Measurements from ENCODE around the gene WDFY4.
A peak's percentile ranks its signal among the peaks of the same experiment; 100 is the strongest.

The WDFY4 gene

DNA sequence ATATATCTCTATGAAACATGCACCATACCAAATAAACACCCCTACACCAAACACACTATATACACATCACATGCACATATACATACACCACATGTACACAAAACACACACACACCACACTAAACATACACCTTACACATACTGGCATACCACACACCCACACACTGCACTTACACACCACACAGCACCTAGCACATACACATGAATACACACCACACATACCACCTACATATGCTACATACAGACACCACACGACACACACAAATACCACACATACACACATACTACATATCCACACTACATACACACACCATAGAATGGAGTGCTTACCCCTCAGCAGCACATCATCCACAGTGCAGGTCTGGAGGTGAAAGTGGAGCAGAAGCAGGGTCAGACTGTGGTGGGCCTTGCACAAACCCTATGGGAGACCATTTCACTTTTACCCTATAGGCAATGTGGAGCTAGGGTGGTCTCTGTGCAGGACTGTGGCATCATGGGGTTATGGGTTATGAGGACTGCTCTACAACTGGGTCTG, 64.6 kb downstream of the WDFY4 start:
- DNase-seq: no peak

DNA sequence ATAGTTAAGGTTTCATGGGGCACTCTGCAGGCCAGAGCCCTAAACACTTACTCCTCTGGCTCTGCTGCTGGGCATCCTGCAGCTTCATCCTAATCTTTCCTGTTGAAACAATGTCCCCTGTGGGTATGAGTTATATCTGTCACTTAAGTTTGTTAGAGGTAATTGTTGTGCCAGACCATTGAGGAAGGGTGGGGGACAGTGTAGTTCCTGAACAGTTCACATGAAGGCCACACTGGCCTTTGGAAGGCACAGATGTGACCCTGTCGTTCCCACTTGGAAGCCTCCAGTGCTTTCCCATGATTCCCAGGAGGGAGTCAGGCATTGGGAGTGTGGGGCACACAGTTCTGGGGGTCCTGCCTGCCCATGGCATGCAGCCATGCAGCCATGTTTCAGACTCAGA, 65.3 kb downstream of the WDFY4 start:
- no peak for DNase-seq

DNA sequence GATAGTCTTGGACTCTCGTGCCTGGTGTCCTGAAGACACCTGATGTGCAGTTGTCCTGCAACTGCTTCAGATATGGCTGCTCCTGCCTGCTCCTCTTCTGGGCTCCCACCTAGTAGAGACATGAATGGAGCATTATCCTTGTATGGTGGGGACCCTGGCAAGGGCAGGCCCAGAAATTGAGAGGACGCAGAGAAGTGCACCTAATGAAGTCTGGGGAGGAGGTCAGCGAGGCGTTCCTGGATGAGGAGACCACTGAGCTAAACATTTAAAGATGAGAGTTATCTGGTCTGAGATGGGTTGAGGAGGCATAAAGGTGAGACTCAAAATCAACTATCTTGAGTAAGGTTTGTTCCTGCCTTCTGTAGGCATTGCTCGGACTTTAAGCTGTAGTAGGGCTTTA, 66.3 kb downstream of the WDFY4 start:
- DNase-seq: no peak

DNA sequence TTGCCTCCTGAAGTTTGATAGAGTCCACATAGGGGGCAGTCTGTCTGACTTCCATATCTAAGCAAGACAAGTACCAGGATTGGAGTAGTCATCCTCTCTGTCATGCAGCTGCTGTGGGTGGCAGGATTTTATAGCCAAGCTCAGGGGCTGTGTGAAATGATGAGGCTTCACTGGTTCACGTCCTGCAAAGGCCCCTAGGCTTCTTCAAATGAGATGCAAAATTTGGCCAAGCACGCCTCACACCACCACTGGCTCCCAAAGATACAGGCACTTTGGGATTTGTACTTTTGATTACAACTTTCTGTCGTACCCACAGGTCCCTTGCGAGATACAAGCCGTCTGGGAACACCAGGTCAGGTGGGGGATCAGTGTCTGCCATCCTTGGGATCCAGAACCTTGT, 67.1 kb downstream of the WDFY4 start:
- no peak for DNase-seq

DNA sequence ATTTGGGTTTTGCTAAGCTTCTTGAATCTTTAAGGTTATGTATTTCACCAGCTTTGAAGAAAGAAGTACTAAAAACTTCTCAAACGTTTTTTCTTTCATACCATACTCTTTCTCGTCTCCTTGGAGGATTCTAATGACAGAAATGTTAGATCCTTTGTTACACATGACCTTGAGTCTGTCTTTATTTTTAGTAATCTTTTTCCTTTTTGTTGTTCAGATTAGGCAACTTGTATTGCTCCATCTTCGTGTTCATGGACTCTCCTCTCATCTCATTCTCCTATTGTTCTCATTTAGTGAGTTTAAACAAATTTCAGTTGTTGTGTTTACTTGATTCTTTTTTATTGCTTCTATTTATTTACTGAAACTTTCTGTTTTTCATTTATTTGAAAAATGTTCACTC, 73.7 kb downstream of the WDFY4 start:
- peak in 3 of 4 experiments; percentile 13 to 71 (median 63) for DNase-seq

DNA sequence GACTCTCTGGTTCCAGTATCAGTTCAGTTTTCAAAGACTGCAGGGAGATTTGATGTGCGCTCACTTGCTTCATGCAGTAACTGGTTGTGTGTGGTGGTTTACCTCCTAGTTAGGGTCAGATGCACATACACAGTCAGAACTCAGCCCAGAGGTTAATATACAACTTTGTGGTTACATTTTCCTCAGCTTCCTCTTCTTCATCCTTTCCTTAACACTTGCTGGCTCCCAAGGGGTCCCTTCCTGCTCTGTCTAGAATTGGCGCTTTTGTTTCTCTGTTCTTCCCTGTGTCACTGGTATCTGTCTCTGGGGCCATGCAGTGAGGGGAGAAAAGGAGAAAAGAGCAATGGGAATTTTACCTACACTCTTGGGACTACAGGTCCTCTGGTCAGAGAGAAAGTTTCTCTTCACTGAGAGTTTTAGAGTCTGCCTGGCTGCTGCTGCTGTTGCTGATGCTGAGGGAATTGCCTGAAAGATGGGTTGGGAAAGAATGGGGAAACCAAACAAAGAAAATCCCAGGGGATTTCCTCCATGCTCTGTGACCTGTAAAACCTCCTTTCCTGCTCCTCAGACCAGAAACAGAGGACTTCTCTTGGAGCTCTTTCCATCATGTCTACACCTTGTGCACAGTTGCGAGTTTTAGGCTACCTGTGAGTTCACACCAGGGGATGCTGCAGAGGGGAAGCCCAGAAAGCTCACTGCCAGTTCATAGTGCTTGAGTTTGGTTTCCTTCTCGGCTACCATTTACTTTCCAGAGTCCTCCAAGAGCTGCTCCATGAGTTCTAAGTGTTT, 74.6 kb downstream of the WDFY4 start:
- peak in 1 of 4 experiments; percentile 17 for DNase-seq

DNA sequence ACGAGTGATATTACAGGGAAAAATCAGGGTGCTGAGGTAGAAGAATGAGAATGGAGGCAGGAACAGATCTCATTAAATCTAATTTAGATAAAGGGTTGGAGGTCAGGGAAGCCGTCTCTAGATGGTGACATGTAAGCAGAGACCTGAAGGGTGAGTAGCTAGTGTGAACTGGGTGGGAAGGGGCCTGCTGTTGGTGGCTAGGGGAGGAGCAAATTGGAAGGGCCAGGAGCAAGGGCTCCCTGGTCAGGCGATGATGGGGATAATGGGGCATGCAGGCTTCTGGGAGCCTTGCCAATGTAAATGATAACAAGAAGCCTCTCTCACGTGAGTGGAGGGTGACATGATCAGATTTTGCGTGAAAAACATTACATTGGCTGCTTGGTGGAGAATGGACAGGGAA, 76.3 kb downstream of the WDFY4 start:
- no peak for DNase-seq

DNA sequence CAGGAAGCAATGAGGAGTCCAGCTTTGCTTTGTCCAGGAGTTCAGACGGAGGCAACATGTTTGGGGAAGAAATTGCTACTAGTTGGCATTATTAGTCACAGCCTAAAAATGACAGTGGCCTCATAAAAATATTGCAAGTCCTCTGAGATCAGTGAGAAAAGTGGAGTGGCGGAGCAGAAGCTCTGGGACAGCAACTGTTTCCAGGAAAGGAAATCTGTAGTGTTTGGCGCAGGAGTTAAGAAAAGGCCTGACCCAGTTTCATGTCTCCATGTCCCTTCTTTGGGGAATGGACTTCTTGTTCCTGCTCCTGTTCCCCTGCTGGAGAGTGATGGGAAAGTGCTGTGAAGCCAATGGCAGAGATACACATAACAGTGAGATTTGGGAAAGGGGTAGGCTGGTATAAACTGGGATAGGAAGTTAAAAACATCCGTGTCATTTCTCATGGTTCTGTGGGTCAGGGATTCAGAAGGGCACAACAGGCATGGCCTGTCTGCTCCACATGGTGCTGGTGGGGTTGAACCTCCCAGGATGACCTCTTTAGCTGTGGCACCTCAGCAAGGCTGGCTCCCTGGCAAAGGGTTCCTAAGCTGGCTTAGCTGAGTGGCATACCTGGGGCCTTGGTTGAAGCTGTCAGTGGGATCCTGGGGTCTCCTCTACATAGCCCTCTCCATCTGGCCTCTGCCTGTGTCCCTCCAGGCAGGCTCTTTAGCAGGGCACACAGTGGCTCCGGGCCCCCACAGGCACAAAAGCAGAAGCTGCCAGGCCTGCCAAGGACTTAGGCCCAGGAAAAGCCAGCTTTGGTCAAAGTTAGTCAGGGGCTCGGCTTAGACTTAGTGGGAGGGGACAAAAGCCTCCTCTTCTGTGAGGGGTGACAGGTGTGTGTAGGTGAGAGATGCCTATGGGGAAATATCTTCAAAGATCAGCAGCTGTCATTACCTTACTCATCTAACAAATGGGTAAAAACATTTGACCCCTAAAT, 77.7 kb downstream of the WDFY4 start:
- DNase-seq: peak; percentile 47 to 83 (median 71)

DNA sequence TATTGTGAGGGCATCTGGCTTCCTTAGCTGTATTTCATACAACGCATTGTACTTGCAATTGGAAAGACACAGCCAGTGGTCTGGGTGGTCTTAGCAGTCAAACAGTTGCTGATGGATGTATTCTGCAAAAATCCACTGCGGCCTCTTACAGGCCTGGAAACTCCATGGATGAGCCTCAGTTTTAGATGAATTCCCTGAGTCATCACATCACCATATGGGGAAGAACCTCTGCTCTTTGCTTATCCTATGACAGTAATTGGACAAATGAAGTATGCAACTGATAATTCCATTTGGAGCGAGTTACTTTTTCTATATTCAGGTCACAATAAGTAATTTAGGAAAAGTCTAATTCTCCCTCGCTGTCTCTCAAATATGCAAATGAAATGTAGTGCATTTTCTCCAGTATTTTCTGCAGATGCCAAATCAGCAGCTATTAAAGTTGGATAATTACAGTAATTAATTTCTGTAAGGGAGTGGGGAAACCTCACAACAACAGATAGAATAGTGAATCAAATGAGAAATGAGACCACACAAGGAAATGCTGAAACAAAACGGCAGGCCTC, 78.8 kb downstream of the WDFY4 start:
- no peak for DNase-seq

DNA sequence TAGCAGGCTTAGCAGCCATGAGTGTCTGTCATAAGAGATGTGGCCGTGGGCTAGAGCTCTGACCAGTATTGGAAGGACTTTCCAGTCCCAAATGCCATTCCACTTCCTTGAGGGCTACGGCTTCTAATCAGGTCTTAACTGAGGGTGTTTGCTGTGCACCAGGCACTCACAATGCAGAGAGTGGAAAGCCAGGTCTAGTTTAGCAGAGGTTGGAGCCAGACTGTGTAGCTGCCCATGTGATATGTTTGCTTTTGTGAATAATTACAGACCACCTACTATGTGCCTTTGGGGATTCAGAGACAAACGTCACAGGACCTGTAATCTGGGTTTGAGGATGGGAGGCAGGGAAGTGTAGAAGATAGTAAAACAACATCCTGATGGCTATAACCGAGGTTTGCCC, 79.8 kb downstream of the WDFY4 start:
- no peak for DNase-seq

DNA sequence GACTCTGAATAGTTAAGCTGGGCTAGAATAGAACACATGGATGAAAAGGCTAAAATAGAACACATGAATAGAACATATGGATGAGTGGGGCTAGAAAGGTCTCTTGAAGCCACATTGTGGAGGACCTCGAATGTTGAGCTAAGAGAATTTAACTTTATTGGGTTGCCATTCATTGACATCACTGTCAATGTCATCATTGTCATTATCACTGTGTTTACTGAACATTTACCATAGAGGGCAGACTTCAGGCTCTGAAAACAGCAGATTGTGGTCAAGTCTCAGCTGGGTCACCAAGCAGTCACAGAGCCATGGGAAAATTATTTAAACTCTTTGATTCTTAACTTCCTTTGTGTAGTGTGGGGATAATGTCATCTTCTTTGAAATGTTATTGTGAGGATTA, 80.4 kb downstream of the WDFY4 start:
- no peak for DNase-seq

DNA sequence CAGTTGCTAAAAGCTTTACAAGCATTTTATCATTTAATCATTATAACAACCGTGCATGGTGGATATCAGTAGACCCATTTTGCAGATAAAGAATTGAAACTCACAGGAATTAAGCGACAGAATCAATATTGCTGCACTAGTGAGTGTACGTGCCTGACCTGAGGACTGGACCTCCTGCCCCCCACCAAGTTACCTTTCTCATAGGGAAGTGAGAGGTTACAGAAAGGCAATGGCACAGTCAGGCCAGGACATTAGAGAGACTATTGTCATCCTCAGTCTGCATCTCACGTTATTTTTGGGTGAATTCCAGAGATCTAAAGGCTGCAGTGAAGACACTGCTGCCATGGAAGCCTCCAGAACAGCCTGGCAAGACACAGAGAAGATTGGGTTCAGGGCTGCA, 80.9 kb downstream of the WDFY4 start:
- DNase-seq: no peak

DNA sequence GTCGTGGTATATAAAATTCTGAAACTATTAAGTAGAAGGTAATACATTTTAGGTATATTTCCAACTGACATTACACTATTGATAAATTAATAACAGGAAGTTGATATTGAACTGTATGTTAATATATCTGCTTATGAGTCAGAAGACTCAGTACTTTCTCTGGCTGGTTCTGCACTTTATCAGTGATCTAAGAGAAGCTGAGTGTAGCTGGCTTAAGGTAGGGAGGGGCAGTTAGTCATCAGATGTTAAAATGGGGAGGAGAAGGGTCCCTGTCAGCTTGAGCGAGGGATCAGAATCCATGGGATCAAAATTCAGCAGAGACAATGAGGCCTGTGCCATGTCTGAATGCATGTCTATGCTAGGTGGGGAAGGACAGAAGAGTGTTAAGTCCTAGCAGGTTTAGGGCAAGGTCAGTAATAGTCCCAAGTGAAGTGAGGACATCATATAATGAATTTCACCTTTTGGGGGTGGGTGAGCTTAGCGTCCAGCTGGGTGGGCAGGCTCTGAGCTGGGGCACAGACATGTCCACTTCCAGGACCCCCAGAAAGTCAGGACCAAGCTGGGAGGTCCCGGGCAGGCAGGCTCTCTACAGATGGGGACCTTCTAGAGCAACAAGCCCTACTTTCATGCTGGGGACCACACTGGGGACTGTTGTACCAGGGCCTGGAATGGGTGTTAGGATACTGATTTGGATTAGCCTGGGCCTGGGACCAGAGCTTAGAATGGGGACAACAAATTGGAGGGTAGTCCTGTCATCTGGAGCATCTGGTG, 82.9 kb downstream of the WDFY4 start:
- no peak for DNase-seq

DNA sequence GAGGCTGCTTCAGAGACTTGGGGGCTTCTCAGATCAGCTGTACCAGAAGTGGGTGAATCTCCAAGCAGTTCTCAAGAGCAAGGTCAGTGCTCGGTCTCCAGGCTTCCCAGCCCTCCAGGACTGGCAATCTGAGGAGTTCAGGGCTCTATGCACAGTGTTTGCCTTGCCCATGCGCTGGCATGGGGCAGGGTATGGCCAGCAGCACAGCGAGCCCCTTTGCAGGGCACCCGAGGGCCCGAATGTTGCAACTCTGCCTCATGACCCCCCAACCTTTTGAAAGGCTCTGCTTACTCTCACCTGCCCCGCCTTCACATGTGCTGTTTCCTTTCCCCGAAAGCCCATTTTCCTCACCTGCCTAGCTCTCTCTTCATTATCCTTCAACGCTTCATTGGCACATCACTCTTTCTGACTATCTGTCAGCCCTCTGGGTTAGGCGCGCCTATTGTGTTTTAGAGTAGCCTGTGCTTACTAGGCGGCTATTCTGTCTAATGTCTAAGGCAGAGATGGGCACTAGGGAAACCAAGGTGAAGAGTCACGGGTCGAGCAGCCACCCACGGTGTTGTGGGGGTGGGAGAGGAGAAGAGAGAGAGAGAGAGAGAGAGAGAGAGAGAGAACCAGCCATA, 83.6 kb downstream of the WDFY4 start:
- no peak for DNase-seq

DNA sequence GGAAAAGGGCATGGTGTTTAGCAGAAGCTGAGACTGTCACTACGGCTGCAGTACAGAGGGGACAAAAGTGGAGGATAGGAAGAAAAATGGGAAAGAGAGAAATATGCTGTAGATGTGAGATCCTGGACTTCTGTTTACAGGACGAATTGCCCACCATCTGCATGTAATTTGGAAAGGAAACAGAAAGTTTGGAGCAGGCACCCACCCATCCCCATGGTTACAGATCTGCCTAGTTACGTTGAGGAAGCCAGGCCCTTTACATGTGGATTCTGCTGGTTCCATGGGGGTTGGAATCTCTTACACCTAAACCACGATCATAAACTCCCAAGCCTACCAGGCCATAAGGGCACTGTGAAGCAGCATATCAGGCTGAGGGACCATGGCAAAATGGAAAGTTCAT, 84.3 kb downstream of the WDFY4 start:
- no peak for DNase-seq

DNA sequence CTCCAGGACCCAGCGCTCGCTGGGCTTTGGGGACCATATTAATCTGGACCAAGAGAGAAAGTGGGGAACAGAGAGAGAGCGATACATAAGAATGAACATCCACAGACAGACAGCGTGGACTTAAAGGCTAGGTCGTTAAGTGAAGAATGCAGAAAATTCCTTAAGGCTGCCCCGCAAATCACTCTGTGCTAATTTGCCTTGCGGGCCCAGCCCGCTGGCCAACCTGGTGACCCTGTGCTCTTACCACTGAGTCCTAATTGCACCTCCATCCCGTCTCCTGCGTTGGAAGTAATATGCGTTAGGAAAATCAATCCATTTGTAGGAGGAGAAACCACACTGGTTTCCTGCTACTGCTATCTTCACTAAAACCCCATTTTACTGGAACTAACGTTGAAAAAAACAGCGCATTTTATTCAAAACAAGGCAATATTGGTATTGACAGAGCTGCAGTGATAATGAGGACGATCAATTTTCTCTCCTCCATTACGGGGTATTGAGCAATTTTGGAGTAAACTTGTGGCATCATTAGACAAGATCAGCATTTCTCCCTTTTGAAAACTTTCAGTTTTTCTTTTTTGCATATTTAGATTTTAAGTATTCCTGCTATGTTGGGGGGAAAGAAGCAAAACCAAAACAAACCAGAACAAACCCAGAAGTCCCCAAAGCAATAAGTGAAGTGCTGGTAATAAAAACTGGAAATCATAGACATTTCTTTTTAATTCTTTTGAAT, 85.2 kb downstream of the WDFY4 start:
- DNase-seq: no peak

DNA sequence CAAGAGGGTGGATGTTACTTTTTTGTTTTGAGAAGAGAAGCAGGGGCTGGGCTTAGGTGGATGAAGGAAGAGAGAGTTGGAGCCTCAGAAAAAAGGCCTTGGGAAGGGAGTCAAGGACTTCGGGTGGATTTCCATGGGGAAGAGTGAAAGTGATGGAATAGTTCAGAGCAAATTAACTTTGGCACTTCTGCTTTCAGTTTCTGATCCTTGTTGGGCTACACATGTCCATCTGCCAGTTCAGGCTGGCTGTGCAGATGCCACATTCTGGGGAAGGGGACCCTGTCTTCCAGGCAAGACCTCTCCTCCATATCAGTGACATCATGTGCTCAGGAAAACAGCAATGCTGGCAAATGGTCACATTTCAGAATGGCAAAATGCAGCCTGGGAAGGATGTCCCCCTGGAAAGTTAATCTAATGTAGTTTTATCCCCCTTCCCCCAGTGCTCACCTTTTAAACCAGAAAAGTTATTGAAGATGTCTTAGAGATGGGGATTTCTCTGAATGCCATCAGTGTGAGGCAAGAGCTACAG, 86.0 kb downstream of the WDFY4 start:
- DNase-seq: peak in 3 of 4 experiments; percentile 11 to 28 (median 14)

DNA sequence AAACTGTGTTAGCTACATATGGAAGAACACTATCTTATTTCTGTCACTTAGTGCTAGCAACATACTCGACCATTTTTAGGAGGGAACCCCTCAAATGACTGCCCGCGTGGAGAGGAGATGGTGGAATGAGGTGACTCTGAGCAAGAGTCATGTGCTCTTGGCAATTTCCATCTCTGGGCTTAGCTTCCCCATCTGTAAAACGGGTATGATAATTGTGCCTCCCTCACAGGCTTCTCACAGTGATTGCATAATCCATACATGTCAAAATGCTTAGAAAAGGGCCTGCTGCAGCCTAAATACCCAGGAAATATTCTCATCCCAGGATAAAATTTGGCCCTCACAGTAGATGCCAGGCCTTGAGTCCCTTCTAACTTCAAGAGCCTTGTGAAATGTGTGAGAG, 86.6 kb downstream of the WDFY4 start:
- peak in 3 of 4 experiments; percentile 51 to 70 (median 57) for DNase-seq

DNA sequence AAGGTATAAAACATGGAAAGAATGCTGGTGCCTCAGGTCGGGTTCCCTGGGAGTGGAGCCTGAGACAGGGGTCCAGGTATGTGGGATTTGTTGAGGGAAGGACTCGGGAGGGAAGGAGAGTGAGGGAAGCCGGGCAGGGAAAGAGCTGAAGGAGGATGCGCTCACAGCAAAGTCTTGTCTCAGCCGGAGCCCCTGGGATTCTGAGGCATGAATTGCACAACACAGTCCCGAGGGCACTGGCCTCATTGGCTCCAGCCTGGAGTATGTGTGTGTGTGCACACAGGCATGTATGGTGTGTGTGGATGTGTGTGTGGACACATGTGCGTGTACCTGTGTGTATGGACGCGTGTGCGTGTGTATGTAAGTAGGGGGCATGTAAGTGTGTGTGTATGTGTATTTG, 87.4 kb downstream of the WDFY4 start:
- DNase-seq: no peak

DNA sequence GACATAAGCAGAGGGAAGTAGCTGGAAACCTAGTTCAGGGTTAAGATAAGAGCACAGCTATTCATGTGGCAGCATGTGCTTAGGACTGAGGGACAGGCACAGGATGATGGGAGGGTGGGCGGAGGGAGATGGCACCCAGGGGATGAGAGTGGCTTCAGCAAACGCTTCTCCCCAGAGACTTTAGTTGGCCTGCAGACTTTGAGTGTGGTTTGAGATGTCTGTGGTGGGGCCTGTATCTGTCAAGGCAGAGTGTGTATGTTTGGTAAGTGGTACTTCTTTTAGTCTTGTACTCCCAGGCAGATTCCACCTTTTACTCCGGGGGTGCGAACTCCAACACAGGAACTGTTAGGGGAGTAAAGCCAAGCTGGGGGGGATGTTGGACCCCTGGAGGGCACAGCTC, 88.9 kb downstream of the WDFY4 start:
- DNase-seq: no peak

Measured in suppressor macrophage (primary cell).